HepG2 (cell line): ENCODE results near the gene SRC. TPM values are rescaled to one million over a fixed set of nuclear protein-coding genes. Genes with fewer than 3 reads are reported as not detected.

Experiments
- ATM ChIP-seq: fragments of 450-650 bp; IDR thresholded peaks from 2 replicates; pipeline ENCODE4 v1.7.1; 2017; ENCODE audit warnings: mild to moderate bottlenecking, borderline replicate concordance
- CCDC6 ChIP-seq: sonication (generic); formaldehyde crosslinking; IDR thresholded peaks from 2 replicates; pipeline ENCODE4 v1.8.1; 2022; ENCODE audit warnings: mild to moderate bottlenecking, missing genetic modification reagents, moderate library complexity
- EP300 ChIP-seq, 3 experiments: sonication (generic) in 1 of 3; formaldehyde crosslinking in 1 of 3; IDR thresholded peaks; 2 replicates each; pipeline versions ENCODE4 v1.5.1 to v1.6.1; 2011 to 2020; ENCODE audit warnings: low read depth in 2 of 3, low read length in 2 of 3, borderline replicate concordance in 1 of 3, improper control_type of control experiment in 1 of 3, mild to moderate bottlenecking in 1 of 3, missing genetic modification reagents in 1 of 3, moderate library complexity in 1 of 3
- FOXK1 ChIP-seq: sonication (generic); formaldehyde crosslinking; IDR thresholded peaks from 2 replicates; pipeline ENCODE4 v1.4.0; 2020; ENCODE audit warnings: low read depth, missing genetic modification reagents, borderline replicate concordance
- SNRNP70 ChIP-seq: fragments of 200-400 bp; formaldehyde crosslinking; IDR thresholded peaks from 2 replicates; pipeline ENCODE4 v1.6.1; 2017; ENCODE audit warnings: mild to moderate bottlenecking, low read depth, low read length, moderate library complexity
- TOE1 ChIP-seq: sonication (generic); formaldehyde crosslinking; IDR thresholded peaks from 2 replicates; pipeline ENCODE4 v1.4.0; 2020; ENCODE audit warnings: mild to moderate bottlenecking, missing genetic modification reagents
- ZBED4 ChIP-seq: sonication (generic); formaldehyde crosslinking; IDR thresholded peaks from 2 replicates; pipeline ENCODE4 v1.4.0; 2020; ENCODE audit warnings: missing genetic modification reagents, borderline replicate concordance
- ZBTB7A ChIP-seq: sonication (generic); formaldehyde crosslinking; IDR thresholded peaks from 2 replicates; pipeline ENCODE4 v1.8.0; 2022; ENCODE audit warnings: mild to moderate bottlenecking, missing genetic modification reagents
- ZC3H13 ChIP-seq: sonication (generic); formaldehyde crosslinking; IDR thresholded peaks from 2 replicates; pipeline ENCODE4 v1.8.1; 2023; ENCODE audit warnings: mild to moderate bottlenecking, missing genetic modification reagents, moderate library complexity
- ZNF589 ChIP-seq: sonication (generic); formaldehyde crosslinking; conservative IDR thresholded peaks from 2 replicates; pipeline ENCODE4 v1.8.0; 2022; ENCODE audit warnings: mild to moderate bottlenecking, moderate library complexity, missing genetic modification reagents
- ZNF644 ChIP-seq: IDR thresholded peaks from 2 replicates; pipeline ENCODE4 v1.6.1; 2016; ENCODE audit warnings: low read depth
- ZNF775 ChIP-seq: sonication (generic); formaldehyde crosslinking; IDR thresholded peaks from 2 replicates; pipeline ENCODE4 v1.4.0; 2020; ENCODE audit warnings: missing genetic modification reagents, mild to moderate bottlenecking, moderate library complexity, borderline replicate concordance
- ZNF782 ChIP-seq: sonication (generic); formaldehyde crosslinking; IDR thresholded peaks from 2 replicates; pipeline ENCODE4 v1.4.0; 2020; ENCODE audit warnings: missing genetic modification reagents, mild to moderate bottlenecking, borderline replicate concordance
- polyA plus RNA-seq, 8 experiments: library from polyadenylated mRNA; depleted of rRNA in 3 of 8; stranded (reverse) in 7 of 8; unstranded in 1 of 8; fragments of >200 nt; fragmentation: Illumina TruSeq in 4 of 8; extraction: Trizol in 4 of 8; gene quantifications; 2 replicates each; pipeline versions ENCODE4 v1.2.1 to v1.2.3, GENCODE V29; 2011 to 2016; ENCODE audit warnings: low read depth in 4 of 8, missing spikeins in 1 of 8, mixed read lengths in 1 of 8; ENCODE audit not compliant: insufficient read depth in 1 of 8
- total RNA-seq, 5 experiments: library from RNA; depleted of rRNA; stranded (reverse); fragments of >200 nt; fragmentation: Illumina TruSeq; extraction: Trizol; gene quantifications; 2 replicates each; pipeline ENCODE4 v1.2.3, GENCODE V29; 2016; ENCODE audit warnings: low read depth in 1 of 5
- TF ChIP-seq, protein P1 (sequence below): sonication (generic); formaldehyde crosslinking; IDR thresholded peaks from 2 replicates; pipeline ENCODE4 v1.8.1; 2022; ENCODE audit warnings: mild to moderate bottlenecking, missing genetic modification reagents
- TF ChIP-seq, protein P2 (sequence below): sonication (generic); formaldehyde crosslinking; IDR thresholded peaks from 2 replicates; pipeline ENCODE4 v1.4.0; 2020; ENCODE audit warnings: mild to moderate bottlenecking, missing genetic modification reagents
- TF ChIP-seq, protein P3 (sequence below): sonication (generic); formaldehyde crosslinking; IDR thresholded peaks from 2 replicates; pipeline ENCODE4 v1.8.0; 2022; ENCODE audit warnings: mild to moderate bottlenecking, missing genetic modification reagents, borderline replicate concordance

Gene SRC
- total and polyA plus RNA-seq, 2 of the 13 experiments (the other 11 are each of a cell fraction or from before 2014, with no cell fraction given), result 54.7 to 192 TPM

DNA sequence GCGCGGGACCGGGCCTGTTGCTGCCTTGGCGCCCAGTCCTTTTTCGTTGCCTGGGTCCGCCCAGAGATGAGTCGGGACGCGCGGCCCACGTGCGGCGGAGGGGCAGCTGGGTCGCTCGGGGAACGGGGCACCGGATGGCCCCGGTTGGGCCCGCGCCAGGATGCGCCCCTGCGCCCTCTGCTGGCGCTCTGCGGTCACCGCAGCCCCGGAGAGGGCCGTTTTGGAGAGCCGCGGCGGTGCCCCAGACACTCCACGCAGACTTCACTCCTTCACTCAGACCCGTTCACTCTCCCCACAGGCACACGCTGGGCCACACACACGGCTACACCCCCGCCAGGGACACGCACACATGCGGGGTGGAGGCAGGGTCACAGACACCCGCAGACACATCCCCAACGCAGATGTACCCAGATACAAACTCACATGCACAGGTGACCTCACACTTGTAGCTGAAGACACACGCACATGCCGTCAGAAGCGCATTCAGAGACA is 38.8 kb downstream of the SRC start (continued):
- TF ChIP-seq FOXK1 (CRISPR knock-in tag) (no peak), ZNF589 (CRISPR knock-in tag) (no peak), CCDC6 (CRISPR knock-in tag) (no peak), ZNF775 (no peak), ZBED4 (CRISPR knock-in tag) (peak; percentile 81), ATM (no peak), SNRNP70 (no peak), ZC3H13 (CRISPR knock-in tag) (peak; percentile 53; the same call in 1 of the 2 replicates), ZNF782 (CRISPR knock-in tag) (no peak), ZNF644 (no peak), TOE1 (CRISPR knock-in tag) (no peak), EP300 (IDR thresholded peaks at IDR 0.05; ENCODE audit: low read depth in 2 of 2, low read length in 2 of 2) (no peak), EP300 (CRISPR knock-in tag; IDR thresholded peaks at IDR 0.05; ENCODE audit: borderline replicate concordance) (no peak), ZBTB7A (0 out of 2 replicates have a peak, but pooled peaks have one; percentile 26)
- TF ChIP-seq, protein P1, sequence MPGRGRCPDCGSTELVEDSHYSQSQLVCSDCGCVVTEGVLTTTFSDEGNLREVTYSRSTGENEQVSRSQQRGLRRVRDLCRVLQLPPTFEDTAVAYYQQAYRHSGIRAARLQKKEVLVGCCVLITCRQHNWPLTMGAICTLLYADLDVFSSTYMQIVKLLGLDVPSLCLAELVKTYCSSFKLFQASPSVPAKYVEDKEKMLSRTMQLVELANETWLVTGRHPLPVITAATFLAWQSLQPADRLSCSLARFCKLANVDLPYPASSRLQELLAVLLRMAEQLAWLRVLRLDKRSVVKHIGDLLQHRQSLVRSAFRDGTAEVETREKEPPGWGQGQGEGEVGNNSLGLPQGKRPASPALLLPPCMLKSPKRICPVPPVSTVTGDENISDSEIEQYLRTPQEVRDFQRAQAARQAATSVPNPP, result no peak
- TF ChIP-seq, protein P2, sequence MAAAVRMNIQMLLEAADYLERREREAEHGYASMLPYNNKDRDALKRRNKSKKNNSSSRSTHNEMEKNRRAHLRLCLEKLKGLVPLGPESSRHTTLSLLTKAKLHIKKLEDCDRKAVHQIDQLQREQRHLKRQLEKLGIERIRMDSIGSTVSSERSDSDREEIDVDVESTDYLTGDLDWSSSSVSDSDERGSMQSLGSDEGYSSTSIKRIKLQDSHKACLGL (CRISPR knock-in tag), result no peak; the same call in 1 of the 2 replicates
- TF ChIP-seq, protein P3, sequence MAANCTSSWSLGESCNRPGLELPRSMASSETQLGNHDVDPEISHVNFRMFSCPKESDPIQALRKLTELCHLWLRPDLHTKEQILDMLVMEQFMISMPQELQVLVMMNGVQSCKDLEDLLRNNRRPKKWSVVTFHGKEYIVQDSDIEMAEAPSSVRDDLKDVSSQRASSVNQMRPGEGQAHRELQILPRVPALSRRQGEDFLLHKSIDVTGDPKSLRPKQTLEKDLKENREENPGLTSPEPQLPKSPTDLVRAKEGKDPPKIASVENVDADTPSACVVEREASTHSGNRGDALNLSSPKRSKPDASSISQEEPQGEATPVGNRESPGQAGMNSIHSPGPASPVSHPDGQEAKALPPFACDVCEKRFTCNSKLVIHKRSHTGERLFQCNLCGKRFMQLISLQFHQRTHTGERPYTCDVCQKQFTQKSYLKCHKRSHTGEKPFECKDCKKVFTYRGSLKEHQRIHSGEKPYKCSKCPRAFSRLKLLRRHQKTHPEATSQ (CRISPR knock-in tag), result no peak
